K562 (cell line): ENCODE measurements around the gene KRTAP15-1. TPM values are rescaled to one million over a fixed set of nuclear protein-coding genes. Genes with fewer than 3 reads are reported as not detected.

Source experiments
- CCNT2 ChIP-seq: IDR thresholded peaks from 2 replicates; pipeline ENCODE4 v1.6.1; 2011; ENCODE audit warnings: borderline replicate concordance, low read depth, mild to moderate bottlenecking, moderate library complexity, mixed read lengths, low read length; ENCODE audit not compliant: insufficient read length; ENCODE audit errors: extremely low read depth
- CTCF ChIP-seq, 3 experiments: IDR thresholded peaks in 2 of 3; conservative IDR thresholded peaks in 1 of 3; 2 replicates each; pipeline ENCODE4 v1.5.1; 2011 to 2012; ENCODE audit warnings: low read length in 3 of 3, mild to moderate bottlenecking in 3 of 3, control low read depth in 2 of 3, improper control_type of control experiment in 1 of 3, inconsistent platforms in 1 of 3, low read depth in 1 of 3, mixed read lengths in 1 of 3, moderate library complexity in 1 of 3; ENCODE audit not compliant: insufficient read depth in 2 of 3
- FOXJ3 ChIP-seq: sonication (generic); formaldehyde crosslinking; IDR thresholded peaks from 2 replicates; pipeline ENCODE4 v1.4.0; 2020; ENCODE audit warnings: mild to moderate bottlenecking, missing genetic modification reagents
- NFE2 ChIP-seq: IDR thresholded peaks from 2 replicates; pipeline ENCODE4 v1.6.1; 2014; ENCODE audit warnings: antibody characterized with exemption, low read depth
- SIN3A ChIP-seq, 2 experiments: fragments of 150-350 bp in 1 of 2; IDR thresholded peaks; 2 replicates each; pipeline ENCODE4 v1.6.1; 2011 to 2016; ENCODE audit warnings: borderline replicate concordance in 2 of 2, low read depth in 2 of 2, low read length in 2 of 2, mild to moderate bottlenecking in 2 of 2, moderate library complexity in 2 of 2; ENCODE audit not compliant: control insufficient read depth in 1 of 2
- SMARCA4 ChIP-seq: fragments of 450-650 bp; IDR thresholded peaks from 2 replicates; pipeline ENCODE4 v1.6.1; 2016
- SRSF9 ChIP-seq: fragments of 200-400 bp; formaldehyde crosslinking; IDR thresholded peaks from 2 replicates; pipeline ENCODE4 v1.6.1; 2017; ENCODE audit warnings: low read depth, low read length, borderline replicate concordance
- polyA plus RNA-seq, 8 experiments: library from polyadenylated mRNA; depleted of rRNA in 4 of 8; stranded (reverse) in 5 of 8; unstranded in 3 of 8; fragments of >200 nt; fragmentation: Nextera tagmentation in 2 of 8; fragmentation: Illumina TruSeq in 1 of 8; extraction: Ambion mirVana in 2 of 8; extraction: Trizol in 1 of 8; gene quantifications; 2 replicates each; pipeline versions ENCODE4 v1.2.1 to v1.2.3, GENCODE V29; 2011 to 2014; ENCODE audit warnings: inconsistent platforms in 1 of 8, missing spikeins in 1 of 8
- total RNA-seq, 7 experiments: library from RNA; depleted of rRNA in 6 of 7; stranded (reverse); fragments of >200 nt in 6 of 7; fragmentation: Illumina TruSeq in 2 of 7; extraction: Trizol in 2 of 7; gene quantifications; 2 replicates each; pipeline versions ENCODE4 v1.2.1 to v1.2.3, GENCODE V29; 2011 to 2021; ENCODE audit warnings: low replicate concordance in 1 of 7
- TF ChIP-seq, protein P1 (sequence below): fragments of 450-650 bp; IDR thresholded peaks from 2 replicates; pipeline ENCODE4 v1.6.1; 2016; ENCODE audit warnings: missing biosample characterization, missing genetic modification characterization

The KRTAP15-1 gene
- total and polyA plus RNA-seq, 9 of the 15 experiments (the other 6 are each of a cell fraction or from before 2014, with no cell fraction given), result not detected

DNA sequence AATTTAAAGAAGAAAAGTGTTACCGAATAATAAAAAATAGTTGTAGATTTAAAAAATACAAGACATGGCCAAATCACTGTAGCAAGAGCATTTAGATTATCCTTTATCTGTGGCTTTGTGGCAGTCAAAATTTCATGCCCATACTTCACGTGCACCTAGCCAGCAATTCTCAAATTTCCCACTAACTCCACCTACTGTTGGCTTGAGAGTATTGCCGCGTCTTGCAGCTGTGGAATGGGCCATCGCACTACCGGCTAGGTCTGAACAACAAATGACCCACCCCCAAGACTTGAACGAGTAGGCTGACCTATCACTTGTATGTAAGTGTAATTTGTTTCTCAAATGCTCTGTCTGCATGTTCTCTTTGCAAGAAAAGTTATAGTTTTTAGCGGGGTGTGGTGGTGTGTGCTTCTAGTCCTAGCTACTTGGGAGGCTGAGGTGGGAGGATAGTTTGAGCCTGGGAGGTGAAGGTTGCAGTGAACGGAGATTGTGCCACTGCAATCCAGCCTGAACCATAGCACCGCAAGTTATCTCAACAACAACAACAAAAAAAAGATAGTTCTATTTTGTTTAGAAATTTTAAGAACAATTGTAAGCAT is 5.9 kb upstream of the KRTAP15-1 start (continued):
- TF ChIP-seq SRSF9 (no peak), FOXJ3 (no peak), SIN3A (IDR thresholded peaks at IDR 0.05; ENCODE audit: borderline replicate concordance in 2 of 2, control insufficient read depth in 1 of 2, low read depth in 2 of 2, low read length in 2 of 2) (no peak), CTCF (IDR thresholded peaks at IDR 0.05 in 2 of 3, conservative IDR thresholded peaks at IDR 0.05 in 1 of 3; ENCODE audit: insufficient read depth in 2 of 3, low read depth in 1 of 3, low read length in 3 of 3) (peak; percentile 25 to 51 (median 40); a peak in 4 of 6 replicates), NFE2 (no peak), SMARCA4 (no peak), CCNT2 (no peak)
- TF ChIP-seq, protein P1, sequence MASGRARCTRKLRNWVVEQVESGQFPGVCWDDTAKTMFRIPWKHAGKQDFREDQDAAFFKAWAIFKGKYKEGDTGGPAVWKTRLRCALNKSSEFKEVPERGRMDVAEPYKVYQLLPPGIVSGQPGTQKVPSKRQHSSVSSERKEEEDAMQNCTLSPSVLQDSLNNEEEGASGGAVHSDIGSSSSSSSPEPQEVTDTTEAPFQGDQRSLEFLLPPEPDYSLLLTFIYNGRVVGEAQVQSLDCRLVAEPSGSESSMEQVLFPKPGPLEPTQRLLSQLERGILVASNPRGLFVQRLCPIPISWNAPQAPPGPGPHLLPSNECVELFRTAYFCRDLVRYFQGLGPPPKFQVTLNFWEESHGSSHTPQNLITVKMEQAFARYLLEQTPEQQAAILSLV, result no peak
